Fibroblast of upper back skin (primary cell): ENCODE results near the gene CENPL.
A peak's percentile ranks its signal among the peaks of the same experiment; 100 is the strongest.
"Not testable (repeated sequence)": the region's sequence is repeated elsewhere in the genome, so short reads cannot be mapped to it uniquely, and the experiment has no call there.

Experiments
- DNase-seq: peaks from one replicate; pipeline ENCODE4 v3.0.0-alpha.2; 2013

The CENPL gene

GRCh38 chr1:173824315-173825081, at the start of gene CENPL, which contains the start of gene DARS2:
Gene CENPL, minus strand, starts transcription at chr1:173824883. Its CDS starts 13,584 bp downstream, at chr1:173811299.
Gene DARS2, plus strand, starts transcription at chr1:173824673. Its CDS starts 557 bp downstream, at chr1:173825230.
- DNase-seq, result peak; percentile 99

GRCh38 chr1:173871500-173871899, 46.8 kb upstream of the CENPL start:
- DNase-seq, result no peak

GRCh38 chr1:173871091-173871490, 46.4 kb upstream of the CENPL start:
- DNase-seq, result no peak

- DNase-seq, result no peak
Measured at GRCh38 chr1:173870252-173871075, 45.8 kb upstream of the CENPL start.

- DNase-seq, result no peak
Measured at GRCh38 chr1:173869021-173869359, 44.3 kb upstream of the CENPL start.

GRCh38 chr1:173868266-173869020, 43.8 kb upstream of the CENPL start, which contains the start of gene ZBTB37:
Gene ZBTB37, plus strand, starts transcription at chr1:173868380. Its CDS starts 1,846 bp downstream, at chr1:173870226.
- peak; percentile 62 for DNase-seq

GRCh38 chr1:173867753-173868265, 43.1 kb upstream of the CENPL start, which contains the start of gene GAS5:
Gene GAS5, minus strand, starts transcription at chr1:173867989.
- DNase-seq, result peak; percentile 100

- no peak for DNase-seq
Measured at GRCh38 chr1:173867141-173867752, 42.6 kb upstream of the CENPL start.

- no peak for DNase-seq
Measured at GRCh38 chr1:173866413-173867115, 41.9 kb upstream of the CENPL start.

- no peak for DNase-seq
Measured at GRCh38 chr1:173865468-173866164, 40.9 kb upstream of the CENPL start.

- DNase-seq, result no peak
Measured at GRCh38 chr1:173864179-173864867, 39.6 kb upstream of the CENPL start.

GRCh38 chr1:173863224-173864161, 38.8 kb upstream of the CENPL start:
- DNase-seq, result no peak

GRCh38 chr1:173862769-173863223, 38.1 kb upstream of the CENPL start:
- peak; percentile 23 for DNase-seq

GRCh38 chr1:173862146-173862768, 37.6 kb upstream of the CENPL start:
- DNase-seq, result peak; percentile 34

GRCh38 chr1:173861731-173862145, 37.1 kb upstream of the CENPL start:
- DNase-seq, result peak; percentile 19

- DNase-seq, result no peak
Measured at GRCh38 chr1:173860065-173860464, 35.4 kb upstream of the CENPL start.

GRCh38 chr1:173859547-173859946, 34.9 kb upstream of the CENPL start:
- DNase-seq, result not testable (repeated sequence)

GRCh38 chr1:173857363-173857917, 32.8 kb upstream of the CENPL start:
- DNase-seq, result no peak
